NCI-H446 (cell line): ENCODE measurements around the gene ABTB2.

Source experiments
- DNase-seq, 2 experiments: peaks; one replicate each; lab custom pipeline; 2025; lab: John Stamatoyannopoulos, UW

Gene ABTB2

GRCh38 chr11:34209809-34210208 lies 148.0 kb downstream of the ABTB2 start:
- DNase-seq = no peak

GRCh38 chr11:34208266-34209135 lies 149.3 kb downstream of the ABTB2 start:
- DNase-seq = no peak

- DNase-seq = no peak
Observed at GRCh38 chr11:34207487-34208180, 150.2 kb downstream of the ABTB2 start.

DNA sequence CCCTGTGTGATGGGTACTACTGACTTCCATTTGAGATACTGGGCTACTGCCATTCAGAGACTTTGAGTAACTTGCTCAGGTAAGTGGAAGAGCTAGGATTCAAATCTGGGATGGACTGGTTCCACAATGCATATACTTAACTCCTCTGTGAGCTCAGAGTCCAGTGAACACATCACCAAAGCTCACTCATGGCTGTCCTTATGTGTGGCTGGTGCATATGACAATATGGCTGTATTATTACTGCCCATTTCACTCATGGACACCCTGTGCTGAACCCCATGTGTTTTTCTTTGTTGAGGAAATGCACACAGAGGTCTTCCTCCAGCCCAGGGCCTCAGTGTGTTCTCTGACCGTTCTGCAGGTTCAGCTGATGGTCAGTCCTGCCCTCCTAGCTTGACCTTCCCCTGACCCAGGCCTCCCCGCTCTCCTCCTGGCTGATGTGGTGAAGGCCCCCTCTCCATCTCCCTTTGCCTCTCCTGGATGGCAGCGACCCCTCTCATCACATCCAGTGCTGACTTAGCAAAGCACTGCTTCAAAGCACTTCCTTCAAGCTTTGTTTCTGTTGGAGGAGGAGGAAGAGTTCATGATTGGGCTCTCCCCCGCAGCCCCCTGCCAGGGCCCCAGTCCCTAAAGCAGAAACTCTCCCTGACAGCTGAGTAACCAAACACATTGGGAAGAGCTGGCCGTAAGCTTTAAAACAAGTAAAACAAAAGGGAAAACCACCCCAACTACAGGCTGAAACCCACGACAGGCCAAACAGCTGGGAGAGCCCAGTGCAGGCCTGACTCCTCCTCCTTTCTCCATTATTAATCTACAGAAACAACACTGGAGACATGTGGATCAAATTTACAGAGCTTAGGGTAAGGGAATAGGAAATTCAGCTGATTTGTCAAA lies 151.2 kb downstream of the ABTB2 start:
- no peak for DNase-seq

GRCh38 chr11:34205326-34206035 lies 152.3 kb downstream of the ABTB2 start:
- no peak for DNase-seq

GRCh38 chr11:34204396-34205279 lies 153.2 kb downstream of the ABTB2 start:
- DNase-seq = no peak

GRCh38 chr11:34203377-34203871 lies 154.4 kb downstream of the ABTB2 start:
- DNase-seq = no peak

DNA sequence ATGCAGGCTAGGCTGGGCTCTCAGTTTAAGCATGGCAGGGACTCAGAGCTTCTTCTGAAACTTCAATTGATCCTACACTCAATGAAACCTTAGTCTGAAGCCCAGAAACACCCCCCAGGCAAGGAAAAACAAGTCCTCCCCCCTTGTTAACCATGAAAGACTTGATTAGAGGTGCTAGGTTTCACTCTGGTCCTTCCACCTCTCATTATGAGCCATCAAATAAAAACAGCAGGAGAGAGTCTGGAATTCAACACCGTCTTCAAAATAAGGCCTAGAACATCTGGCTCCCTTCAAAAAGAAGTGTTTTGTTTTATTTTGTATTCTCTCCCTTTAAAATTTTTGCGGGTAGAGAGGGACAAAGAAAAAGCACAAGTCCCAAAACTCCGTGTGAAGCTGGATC lies 156.7 kb downstream of the ABTB2 start:
- no peak for DNase-seq

GRCh38 chr11:34199525-34199924 lies 158.3 kb downstream of the ABTB2 start:
- no peak for DNase-seq

DNA sequence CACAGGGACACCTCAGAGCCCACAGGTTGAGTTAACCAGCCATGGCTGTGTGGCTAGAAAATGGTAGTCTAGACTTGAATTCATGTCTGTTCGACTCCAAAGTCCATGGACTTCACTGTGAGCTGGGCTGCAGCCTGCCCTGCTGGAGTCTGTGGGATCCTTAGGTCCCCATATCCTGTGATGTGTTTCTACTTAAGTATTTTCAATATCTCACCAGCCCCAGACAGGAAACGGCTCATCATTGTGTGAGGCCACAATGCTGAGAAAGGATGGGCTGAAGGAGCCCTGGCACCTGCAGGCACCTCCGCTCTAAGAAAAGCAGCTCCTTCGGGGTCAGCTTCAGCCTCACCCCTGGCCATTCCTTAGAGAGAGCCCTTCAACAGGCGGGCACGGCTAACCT lies 159.3 kb downstream of the ABTB2 start:
- no peak for DNase-seq

- DNase-seq = no peak
Observed at GRCh38 chr11:34197256-34197655, 160.6 kb downstream of the ABTB2 start.

DNA sequence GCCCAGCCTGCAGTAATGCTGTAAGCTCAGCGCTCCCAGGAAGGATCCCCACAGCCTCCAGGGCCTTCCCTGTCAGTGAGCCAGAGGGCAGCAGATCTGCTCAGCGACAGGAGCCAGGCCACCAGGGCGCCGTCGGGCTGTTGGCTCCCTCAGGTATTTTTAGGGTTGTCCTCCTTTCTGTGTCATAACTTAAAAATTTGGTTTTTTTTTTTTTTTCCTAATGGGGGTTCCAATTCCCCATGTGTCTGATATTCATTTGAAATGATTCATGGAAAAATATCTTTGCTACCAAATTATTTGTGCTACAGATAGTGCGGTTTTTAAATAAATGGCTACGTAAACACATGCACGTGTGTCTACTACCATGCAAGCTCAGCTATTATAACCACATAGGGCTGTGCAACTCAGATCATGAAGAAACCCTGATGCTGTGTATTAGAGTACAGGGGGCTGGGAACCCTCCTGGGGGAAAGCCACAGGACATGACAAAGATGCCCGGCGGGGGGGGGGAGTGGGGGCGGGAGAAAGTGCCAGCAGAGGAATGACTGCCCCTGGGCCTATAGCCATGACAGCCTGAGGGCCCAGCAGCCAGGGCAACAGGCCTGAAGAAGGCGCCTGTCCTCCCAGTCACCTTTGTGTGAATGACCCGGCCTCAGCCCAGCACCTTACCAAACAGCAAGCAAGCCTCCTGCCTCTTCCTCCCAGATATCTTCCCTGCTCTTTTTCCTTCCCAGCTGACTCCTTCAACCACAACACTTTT lies 163.1 kb downstream of the ABTB2 start:
- DNase-seq = no peak

- peak; percentile 96 to 98 for DNase-seq
Observed at GRCh38 chr11:34192481-34193401, 165.1 kb downstream of the ABTB2 start.

GRCh38 chr11:34191578-34191977 lies 166.2 kb downstream of the ABTB2 start:
- no peak for DNase-seq

- no peak for DNase-seq
Observed at GRCh38 chr11:34190192-34191139, 167.3 kb downstream of the ABTB2 start.

DNA sequence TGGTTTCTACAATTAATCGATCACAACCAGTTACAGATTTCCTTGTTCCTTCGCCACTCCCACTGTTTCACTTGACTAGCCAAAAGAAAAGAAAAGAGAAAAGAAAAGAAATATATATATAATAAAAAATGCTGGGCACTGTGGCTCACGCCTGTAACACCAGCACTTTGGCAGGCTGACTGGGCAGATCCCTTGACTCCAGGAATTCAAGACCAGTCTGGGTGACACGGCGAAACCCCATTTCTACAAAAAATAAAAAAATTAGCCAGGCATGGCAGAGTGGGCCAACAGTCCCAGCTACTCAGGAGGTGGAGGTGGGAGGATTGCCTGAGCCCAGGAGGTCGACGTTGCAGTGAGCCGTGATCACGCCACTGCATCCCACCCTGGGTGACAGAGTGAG lies 168.6 kb downstream of the ABTB2 start:
- DNase-seq = no peak

GRCh38 chr11:34188181-34188580 lies 169.6 kb downstream of the ABTB2 start:
- DNase-seq = no peak
